GM12892 (cell line): ENCODE data around the gene FAM210B.

ENCODE experiments used
- POLR2A ChIP-seq: IDR thresholded peaks from 2 replicates; pipeline ENCODE4 v1.6.1; 2011; ENCODE audit warnings: low read depth, low read length, control low read depth
- POLR2AphosphoS5 ChIP-seq: IDR thresholded peaks from 2 replicates; pipeline ENCODE4 v1.6.1; 2011; ENCODE audit warnings: low read depth, low read length, control low read depth
- TAF1 ChIP-seq: IDR thresholded peaks from 2 replicates; pipeline ENCODE4 v1.6.1; 2011; ENCODE audit warnings: low read depth, mild to moderate bottlenecking, control low read depth, low read length, borderline replicate concordance

DNA sequence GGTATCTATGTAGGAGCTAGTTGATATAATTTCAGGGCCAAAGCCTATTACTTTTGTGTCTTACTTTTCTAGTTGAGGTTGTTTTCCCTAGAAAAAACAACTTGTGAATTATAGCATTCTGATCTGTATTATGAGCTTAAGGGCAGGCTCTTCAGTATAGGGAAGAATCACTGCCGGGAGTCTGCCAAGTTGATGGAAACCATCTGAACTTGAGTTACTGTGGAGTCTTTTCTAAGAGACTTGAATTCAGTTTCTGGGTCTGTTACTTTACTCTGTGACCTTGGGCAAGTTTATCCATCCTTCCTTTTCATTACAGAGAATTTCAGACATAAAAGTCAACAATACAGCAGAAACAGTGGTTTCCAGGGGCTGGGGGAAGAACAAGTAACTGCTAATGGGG lies 51.2 kb downstream of the FAM210B start:
- TF ChIP-seq POLR2A (no peak), POLR2AphosphoS5 (no peak), TAF1 (no peak)
